HG02885 (cell line): Measurements from ENCODE around the gene DUSP7.
A peak's percentile ranks its signal among the peaks of the same experiment; 100 is the strongest.

Experiments
- ATAC-seq: cut with Tn5 transposase; IDR thresholded peaks from one replicate; pipeline ENCODE4 v1.9.1; 2021; ENCODE audit warnings: mild to moderate bottlenecking; ENCODE audit not compliant: unreplicated experiment, poor library complexity

The DUSP7 gene

GRCh38 chr3:52056521-52056967, at the start of gene DUSP7:
TSS of gene DUSP7 (minus strand) at chr3:52056571. CDS start at chr3:52056366, 205 bp downstream.
- ATAC-seq = peak; percentile 37

- no peak for ATAC-seq
Measured at GRCh38 chr3:52104684-52105640, 48.6 kb upstream of the DUSP7 start.

- ATAC-seq = no peak
Measured at GRCh38 chr3:52102934-52103333, 46.6 kb upstream of the DUSP7 start.

- ATAC-seq = no peak
Measured at GRCh38 chr3:52099001-52099401, 42.6 kb upstream of the DUSP7 start.

- ATAC-seq = no peak
Measured at GRCh38 chr3:52097851-52098507, 41.6 kb upstream of the DUSP7 start.

- no peak for ATAC-seq
Measured at GRCh38 chr3:52095990-52096775, 39.8 kb upstream of the DUSP7 start.

GRCh38 chr3:52094571-52095485, 38.5 kb upstream of the DUSP7 start:
- ATAC-seq = no peak

- ATAC-seq = no peak
Measured at GRCh38 chr3:52093756-52094545, 37.6 kb upstream of the DUSP7 start.

GRCh38 chr3:52092891-52093290, 36.5 kb upstream of the DUSP7 start:
- ATAC-seq = no peak

- no peak for ATAC-seq
Measured at GRCh38 chr3:52092271-52092660, 35.9 kb upstream of the DUSP7 start.

GRCh38 chr3:52091586-52092270, 35.4 kb upstream of the DUSP7 start:
- no peak for ATAC-seq

GRCh38 chr3:52090933-52091468, 34.6 kb upstream of the DUSP7 start:
- ATAC-seq = no peak

GRCh38 chr3:52090131-52090932, 34.0 kb upstream of the DUSP7 start:
- no peak for ATAC-seq

GRCh38 chr3:52089691-52090090, 33.3 kb upstream of the DUSP7 start:
- no peak for ATAC-seq

GRCh38 chr3:52088445-52089367, 32.3 kb upstream of the DUSP7 start:
- no peak for ATAC-seq

GRCh38 chr3:52087731-52088130, 31.4 kb upstream of the DUSP7 start:
- ATAC-seq = no peak
